Gastroesophageal sphincter (tissue), 4 donors: ENCODE data around the gene WNK2. TPM values are rescaled to one million over a fixed set of nuclear protein-coding genes. Genes with fewer than 3 reads are reported as not detected.

Experiments
- ATAC-seq: fragments of 150-250 bp; one replicate; pipeline ENCODE4 v1.9.1; 2016; ENCODE audit warnings: mild to moderate bottlenecking, moderate library complexity
- H3K27ac ChIP-seq, 4 donors: fragments of 200-600 bp; sonication (generic) in 3 of 4; 1 replicate in 3 of 4; 2 replicates in 1 of 4; pipeline ENCODE4 v1.5.1; 2016 to 2019
- H3K27me3 ChIP-seq: fragments of 200-600 bp; sonication (generic); one replicate; pipeline ENCODE4 v1.5.1; 2019
- H3K36me3 ChIP-seq, 2 donors: fragments of 200-600 bp; sonication (generic); one replicate each; pipeline ENCODE4 v1.5.1; 2019; ENCODE audit warnings: control low read depth in 1 of 2
- H3K4me1 ChIP-seq, 3 donors: fragments of 200-600 bp; sonication (generic); 1 replicate in 2 of 3; 2 replicates in 1 of 3; pipeline ENCODE4 v1.5.1; 2016 to 2019; ENCODE audit warnings: control low read depth in 2 of 3
- H3K4me3 ChIP-seq, 2 donors: fragments of 200-600 bp; sonication (generic); one replicate each; pipeline ENCODE4 v1.5.1; 2019; ENCODE audit warnings: mild to moderate bottlenecking in 1 of 2, moderate library complexity in 1 of 2
- H3K9me3 ChIP-seq, 3 donors: fragments of 200-600 bp; sonication (generic); one replicate each; pipeline ENCODE4 v1.5.1; 2017 to 2019; ENCODE audit warnings: control low read depth in 2 of 3
- EP300 ChIP-seq: sonication (generic); formaldehyde crosslinking; IDR thresholded peaks from one replicate; pipeline ENCODE4 v1.6.1; 2017; ENCODE audit warnings: antibody characterized with exemption, mild to moderate bottlenecking
- POLR2A ChIP-seq, 2 donors: fragments of 450-650 bp; IDR thresholded peaks; one replicate each; pipeline ENCODE4 v1.6.1; 2017; ENCODE audit warnings: antibody characterized with exemption in 2 of 2, mild to moderate bottlenecking in 2 of 2, moderate library complexity in 1 of 2
- POLR2AphosphoS5 ChIP-seq: sonication (generic); formaldehyde crosslinking; IDR thresholded peaks from one replicate; pipeline ENCODE4 v1.6.1; 2017; ENCODE audit warnings: antibody characterized with exemption
- WGBS, 2 donors: methylation state at CpG; one replicate each; pipeline ENCODE4 v1.1.5; 2018; ENCODE audit warnings: low coverage in 1 of 2; 5-methylcytosine and 5-hydroxymethylcytosine counted together
- total RNA-seq, 4 donors: library from RNA; depleted of rRNA; stranded (reverse); fragments of >200 nt; gene quantifications; one replicate each; pipeline ENCODE4 v1.1.0, GENCODE V29; 2016
- TF ChIP-seq, protein P1 (sequence below), 4 experiments: fragments of 200-600 bp in 2 of 4; fragments of 450-650 bp in 2 of 4; sonication (generic) in 1 of 4; IDR thresholded peaks; one replicate each; pipeline ENCODE4 v1.5.1; 2017 to 2019; ENCODE audit warnings: antibody characterized with exemption in 4 of 4, mild to moderate bottlenecking in 2 of 4, moderate library complexity in 2 of 4

The WNK2 gene
- total RNA-seq, 4 donors from 2014 or later = 26.8 to 104 (median 48.6) TPM

DNA sequence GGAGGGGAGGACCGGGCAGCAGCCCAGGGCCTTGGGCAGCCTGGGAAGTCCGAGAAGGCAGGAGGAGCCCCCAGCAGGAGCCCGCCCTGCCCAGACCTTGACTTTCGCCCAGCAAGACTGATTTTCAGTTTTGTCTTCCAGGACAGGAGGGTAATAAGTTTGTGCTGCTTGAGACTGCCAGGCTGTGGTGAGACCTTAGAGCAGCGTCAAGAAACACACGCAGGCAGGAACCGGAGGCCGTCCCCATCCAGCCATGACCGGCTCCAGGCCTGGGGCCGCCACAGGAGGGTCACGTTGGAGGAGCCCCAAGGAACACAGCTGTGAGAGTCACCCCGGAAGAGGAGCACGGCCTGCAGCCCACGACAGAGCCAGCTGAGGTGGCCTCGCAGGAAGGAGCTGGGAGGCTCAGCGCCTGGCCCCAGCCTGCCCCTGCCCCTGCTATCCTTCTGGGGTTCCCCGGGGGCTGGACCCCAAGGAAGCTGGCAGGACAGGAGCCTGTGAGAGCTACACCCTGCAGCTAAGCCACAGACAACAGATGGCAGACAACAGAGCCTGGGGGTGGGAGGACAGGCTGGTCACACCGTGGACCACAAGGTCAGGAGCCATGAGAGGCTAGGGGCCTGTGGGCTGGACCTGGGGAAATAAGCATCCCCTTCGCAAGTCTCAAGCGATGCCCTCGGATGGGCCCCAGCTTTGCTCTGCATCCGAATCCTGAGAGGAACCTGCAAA, 141.5 kb downstream of the WNK2 start:
- Histone ChIP-seq H3K27ac (no peak overlapping the region), H3K27me3 (no peaks in the 10 kb centered on the region), H3K36me3 (peaks cover 0 to 10% of the 10 kb centered on the region in 2 donors), H3K4me3 (no peak overlapping the region), H3K4me1 (no peaks in the 10 kb centered on the region), H3K9me3 (no peaks in the 10 kb centered on the region)
- TF ChIP-seq POLR2AphosphoS5 (no peak), POLR2A (IDR thresholded peaks at IDR 0.05) (no peak), EP300 (no peak)
- TF ChIP-seq, protein P1, sequence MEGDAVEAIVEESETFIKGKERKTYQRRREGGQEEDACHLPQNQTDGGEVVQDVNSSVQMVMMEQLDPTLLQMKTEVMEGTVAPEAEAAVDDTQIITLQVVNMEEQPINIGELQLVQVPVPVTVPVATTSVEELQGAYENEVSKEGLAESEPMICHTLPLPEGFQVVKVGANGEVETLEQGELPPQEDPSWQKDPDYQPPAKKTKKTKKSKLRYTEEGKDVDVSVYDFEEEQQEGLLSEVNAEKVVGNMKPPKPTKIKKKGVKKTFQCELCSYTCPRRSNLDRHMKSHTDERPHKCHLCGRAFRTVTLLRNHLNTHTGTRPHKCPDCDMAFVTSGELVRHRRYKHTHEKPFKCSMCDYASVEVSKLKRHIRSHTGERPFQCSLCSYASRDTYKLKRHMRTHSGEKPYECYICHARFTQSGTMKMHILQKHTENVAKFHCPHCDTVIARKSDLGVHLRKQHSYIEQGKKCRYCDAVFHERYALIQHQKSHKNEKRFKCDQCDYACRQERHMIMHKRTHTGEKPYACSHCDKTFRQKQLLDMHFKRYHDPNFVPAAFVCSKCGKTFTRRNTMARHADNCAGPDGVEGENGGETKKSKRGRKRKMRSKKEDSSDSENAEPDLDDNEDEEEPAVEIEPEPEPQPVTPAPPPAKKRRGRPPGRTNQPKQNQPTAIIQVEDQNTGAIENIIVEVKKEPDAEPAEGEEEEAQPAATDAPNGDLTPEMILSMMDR (IDR thresholded peaks at IDR 0.05) = no peak
- 80 to 100% methylated on average over 1 of the region's 22 CpGs for WGBS, 2 donors
- ATAC-seq = no peak

DNA sequence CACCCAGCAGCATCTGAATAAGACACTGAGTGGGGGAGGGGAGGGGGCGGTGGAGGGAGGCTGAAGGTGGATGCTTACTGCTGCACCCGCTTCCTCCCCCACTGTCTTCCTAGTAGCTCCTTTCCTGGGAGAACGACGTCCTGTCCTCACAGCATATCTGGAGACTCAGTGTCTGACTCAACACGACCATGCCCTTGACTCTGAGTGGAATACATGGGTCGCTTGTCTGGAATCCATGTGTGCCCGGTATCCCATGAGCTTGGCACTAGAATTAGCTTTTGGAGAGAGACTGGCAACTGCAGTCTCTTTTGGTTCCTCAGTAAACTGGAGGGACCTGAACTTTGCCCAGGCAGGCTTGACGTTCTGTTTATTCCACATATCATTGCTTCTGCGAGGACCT, 142.1 kb downstream of the WNK2 start:
- Histone ChIP-seq H3K36me3 (peaks cover 0 to 4% of the 10 kb centered on the region in 2 donors), H3K27ac (no peak overlapping the region), H3K9me3 (no peaks in the 10 kb centered on the region), H3K4me3 (no peak overlapping the region), H3K27me3 (no peaks in the 10 kb centered on the region), H3K4me1 (no peaks in the 10 kb centered on the region)
- TF ChIP-seq EP300 (no peak), POLR2AphosphoS5 (no peak), POLR2A (IDR thresholded peaks at IDR 0.05) (no peak)
- TF ChIP-seq, protein P1 (IDR thresholded peaks at IDR 0.05) = no peak
- 93% methylated on average over 2 of the region's 9 CpGs; no CpG with 5 or more reads in 1 of the 2 donors for WGBS, 2 donors
- ATAC-seq = no peak

DNA sequence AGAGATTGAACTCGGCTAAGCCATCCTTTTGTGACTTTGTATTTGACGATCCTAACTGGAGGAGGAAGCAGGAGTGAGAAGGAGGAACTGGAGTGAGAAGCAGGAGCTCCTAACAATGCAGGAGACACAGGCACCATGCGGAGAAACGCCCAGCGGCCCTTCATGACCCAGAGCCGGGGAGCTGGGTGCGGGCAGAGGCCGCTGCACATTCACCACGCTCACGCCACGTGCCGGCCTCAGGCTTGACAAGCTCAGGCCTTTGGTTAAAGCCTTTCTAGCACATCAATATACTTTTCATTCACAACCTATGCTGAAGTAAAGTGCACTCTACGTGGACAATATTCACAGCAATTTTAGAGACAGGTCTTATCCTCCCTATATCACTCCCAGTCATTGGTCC, 142.7 kb downstream of the WNK2 start:
- no peak for TF ChIP-seq EP300
- TF ChIP-seq POLR2AphosphoS5 = no peak
- no peak for TF ChIP-seq POLR2A (IDR thresholded peaks at IDR 0.05)
- TF ChIP-seq, protein P1 (IDR thresholded peaks at IDR 0.05) = no peak
- no peaks in the 10 kb centered on the region for H3K4me1 ChIP-seq
- H3K27me3 ChIP-seq = no peaks in the 10 kb centered on the region
- 83 to 96% methylated on average over 7 to 10 of the region's 13 CpGs for WGBS, 2 donors
- no peaks in the 10 kb centered on the region for H3K36me3 ChIP-seq
- H3K27ac ChIP-seq = no peak overlapping the region
- H3K4me3 ChIP-seq = no peak overlapping the region
- no peak for ATAC-seq
- H3K9me3 ChIP-seq = no peaks in the 10 kb centered on the region

- WGBS, 2 donors = 85 to 92% methylated on average over 7 of the region's 7 CpGs
- ATAC-seq = no peak
- H3K36me3 ChIP-seq = no peaks in the 10 kb centered on the region
- no peak overlapping the region for H3K27ac ChIP-seq
- TF ChIP-seq POLR2A (IDR thresholded peaks at IDR 0.05) = no peak
- H3K4me3 ChIP-seq = no peak overlapping the region
- H3K4me1 ChIP-seq = no peaks in the 10 kb centered on the region
- no peaks in the 10 kb centered on the region for H3K9me3 ChIP-seq
- no peaks in the 10 kb centered on the region for H3K27me3 ChIP-seq
These were observed 145.8 kb downstream of the WNK2 start for GRCh38 chr9:93329629-93330280.

DNA sequence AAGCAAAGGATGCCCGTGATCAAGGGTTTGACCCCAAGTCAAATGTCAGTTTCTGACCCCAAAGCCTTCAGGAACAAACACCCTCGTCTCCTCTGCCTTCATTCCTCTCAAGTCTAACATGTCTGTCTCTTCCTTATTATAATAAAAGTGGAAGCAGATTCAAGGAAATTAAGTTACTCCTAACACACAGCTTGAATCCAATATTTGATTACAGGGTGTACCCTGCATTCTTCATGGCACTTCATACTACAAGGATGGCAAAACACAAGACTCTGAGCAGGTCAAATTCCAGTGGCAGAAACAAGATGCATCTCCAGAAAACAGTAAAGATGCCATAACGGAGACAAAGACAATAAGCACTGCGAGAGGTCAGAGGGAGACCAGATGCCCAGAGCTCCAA, 148.4 kb downstream of the WNK2 start:
- no peak for ATAC-seq
- 85 to 96% methylated on average over 4 of the region's 4 CpGs for WGBS, 2 donors
- H3K9me3 ChIP-seq = no peaks in the 10 kb centered on the region
- no peaks in the 10 kb centered on the region for H3K4me1 ChIP-seq
- no peaks in the 10 kb centered on the region for H3K27me3 ChIP-seq
- H3K27ac ChIP-seq = no peak overlapping the region
- TF ChIP-seq, protein P1 (IDR thresholded peaks at IDR 0.05) = no peak
- TF ChIP-seq POLR2A (IDR thresholded peaks at IDR 0.05) (no peak), POLR2AphosphoS5 (no peak), EP300 (no peak)
- H3K4me3 ChIP-seq = no peak overlapping the region
- no peaks in the 10 kb centered on the region for H3K36me3 ChIP-seq
